Subcutaneous abdominal adipose tissue (tissue), 5 donors: ENCODE measurements around the gene IL36A.

Source experiments
- H3K27ac ChIP-seq: one replicate; pipeline ENCODE4 v1.7.0; 2013; ENCODE audit warnings: low read depth, mild to moderate bottlenecking, inconsistent platforms, low read length, moderate library complexity
- H3K27me3 ChIP-seq, 5 donors: one replicate each; pipeline ENCODE4 v1.7.0; 2013; ENCODE audit warnings: low read length in 5 of 5, inconsistent platforms in 1 of 5; ENCODE audit not compliant: control insufficient read depth in 5 of 5, insufficient read depth in 4 of 5
- H3K36me3 ChIP-seq, 5 donors: one replicate each; pipeline ENCODE4 v1.7.0; 2013; ENCODE audit warnings: low read length in 5 of 5; ENCODE audit not compliant: control insufficient read depth in 5 of 5, insufficient read depth in 5 of 5
- H3K4me1 ChIP-seq, 5 donors: one replicate each; pipeline ENCODE4 v1.7.0; 2013; ENCODE audit warnings: low read length in 5 of 5, mild to moderate bottlenecking in 3 of 5, moderate library complexity in 1 of 5; ENCODE audit not compliant: control insufficient read depth in 5 of 5, insufficient read depth in 5 of 5
- H3K4me3 ChIP-seq, 5 donors: one replicate each; pipeline ENCODE4 v1.7.0; 2013; ENCODE audit warnings: low read length in 5 of 5, low read depth in 1 of 5
- H3K9ac ChIP-seq, 5 donors: one replicate each; pipeline ENCODE4 v1.7.0; 2013; ENCODE audit warnings: low read length in 5 of 5, mild to moderate bottlenecking in 4 of 5, moderate library complexity in 3 of 5
- H3K9me3 ChIP-seq, 5 donors: one replicate each; pipeline ENCODE4 v1.7.0; 2013; ENCODE audit warnings: low read length in 5 of 5; ENCODE audit not compliant: control insufficient read depth in 5 of 5
- donor health status: healthy.
- donor health status: healthy.
- donor health status: healthy.
- donor health status: healthy.
- donor health status: healthy.

The IL36A gene

GRCh38 chr2:113015655-113016054 lies 10.4 kb downstream of the IL36A start:
- no peak overlapping the region for H3K9ac ChIP-seq
- H3K27me3 ChIP-seq, result peaks cover 0 to 4% (median 0%) of the 10 kb centered on the region in 5 donors
- no peaks in the 10 kb centered on the region for H3K4me1 ChIP-seq
- no peaks in the 10 kb centered on the region for H3K9me3 ChIP-seq
- no peak overlapping the region for H3K27ac ChIP-seq
- H3K36me3 ChIP-seq, result no peaks in the 10 kb centered on the region
- no peak overlapping the region for H3K4me3 ChIP-seq

GRCh38 chr2:113018509-113018908 lies 13.2 kb downstream of the IL36A start:
- no peaks in the 10 kb centered on the region for H3K9me3 ChIP-seq
- H3K27ac ChIP-seq, result no peak overlapping the region
- H3K4me1 ChIP-seq, result no peaks in the 10 kb centered on the region
- H3K9ac ChIP-seq, result no peak overlapping the region
- H3K27me3 ChIP-seq, result peaks cover 0 to 4% (median 0%) of the 10 kb centered on the region in 5 donors
- H3K36me3 ChIP-seq, result no peaks in the 10 kb centered on the region
- no peak overlapping the region for H3K4me3 ChIP-seq

- Histone ChIP-seq H3K4me3 (no peak overlapping the region), H3K36me3 (no peaks in the 10 kb centered on the region), H3K27ac (no peak overlapping the region), H3K9me3 (no peaks in the 10 kb centered on the region), H3K4me1 (no peaks in the 10 kb centered on the region), H3K27me3 (peaks cover 0 to 4% (median 0%) of the 10 kb centered on the region in 5 donors), H3K9ac (no peak overlapping the region)
Observed at GRCh38 chr2:113021312-113021711, 16.1 kb downstream of the IL36A start.

- Histone ChIP-seq H3K27me3 (peaks cover 0 to 4% (median 0%) of the 10 kb centered on the region in 5 donors), H3K9me3 (no peaks in the 10 kb centered on the region), H3K4me3 (no peak overlapping the region), H3K9ac (no peak overlapping the region), H3K36me3 (no peaks in the 10 kb centered on the region), H3K4me1 (no peaks in the 10 kb centered on the region), H3K27ac (no peak overlapping the region)
Observed at GRCh38 chr2:113024764-113025163, 19.5 kb downstream of the IL36A start.

GRCh38 chr2:113025737-113026136 lies 20.5 kb downstream of the IL36A start:
- Histone ChIP-seq H3K36me3 (no peaks in the 10 kb centered on the region), H3K27me3 (peaks cover 0 to 4% (median 0%) of the 10 kb centered on the region in 5 donors), H3K27ac (no peak overlapping the region), H3K9me3 (no peaks in the 10 kb centered on the region), H3K4me1 (no peaks in the 10 kb centered on the region), H3K4me3 (no peak overlapping the region), H3K9ac (no peak overlapping the region)

GRCh38 chr2:113027691-113028090 lies 22.4 kb downstream of the IL36A start:
- H3K9me3 ChIP-seq, result no peaks in the 10 kb centered on the region
- H3K4me1 ChIP-seq, result no peaks in the 10 kb centered on the region
- no peak overlapping the region for H3K27ac ChIP-seq
- peaks cover 0 to 4% (median 0%) of the 10 kb centered on the region in 5 donors for H3K27me3 ChIP-seq
- H3K9ac ChIP-seq, result no peak overlapping the region
- no peak overlapping the region for H3K4me3 ChIP-seq
- H3K36me3 ChIP-seq, result no peaks in the 10 kb centered on the region

- H3K27ac ChIP-seq, result no peak overlapping the region
- H3K9ac ChIP-seq, result no peak overlapping the region
- no peak overlapping the region for H3K4me3 ChIP-seq
- H3K36me3 ChIP-seq, result no peaks in the 10 kb centered on the region
- H3K27me3 ChIP-seq, result peaks cover 0 to 4% (median 0%) of the 10 kb centered on the region in 5 donors
- no peaks in the 10 kb centered on the region for H3K4me1 ChIP-seq
- no peaks in the 10 kb centered on the region for H3K9me3 ChIP-seq
Observed at GRCh38 chr2:113028112-113028511, 22.9 kb downstream of the IL36A start.

- H3K4me3 ChIP-seq, result no peak overlapping the region
- H3K27ac ChIP-seq, result no peak overlapping the region
- no peak overlapping the region for H3K9ac ChIP-seq
- no peaks in the 10 kb centered on the region for H3K36me3 ChIP-seq
- H3K9me3 ChIP-seq, result no peaks in the 10 kb centered on the region
- H3K27me3 ChIP-seq, result peaks cover 0 to 4% (median 2%) of the 10 kb centered on the region in 5 donors
- H3K4me1 ChIP-seq, result no peaks in the 10 kb centered on the region
Observed at GRCh38 chr2:113032737-113033136, 27.5 kb downstream of the IL36A start.

GRCh38 chr2:113034016-113034415 lies 28.8 kb downstream of the IL36A start:
- H3K27ac ChIP-seq, result no peak overlapping the region
- no peaks in the 10 kb centered on the region for H3K36me3 ChIP-seq
- peaks cover 0 to 4% (median 2%) of the 10 kb centered on the region in 5 donors for H3K27me3 ChIP-seq
- no peak overlapping the region for H3K4me3 ChIP-seq
- H3K4me1 ChIP-seq, result no peaks in the 10 kb centered on the region
- no peak overlapping the region for H3K9ac ChIP-seq
- no peaks in the 10 kb centered on the region for H3K9me3 ChIP-seq

- Histone ChIP-seq H3K27me3 (peaks cover 0 to 4% (median 2%) of the 10 kb centered on the region in 5 donors), H3K4me1 (no peaks in the 10 kb centered on the region), H3K4me3 (no peak overlapping the region), H3K27ac (no peak overlapping the region), H3K36me3 (no peaks in the 10 kb centered on the region), H3K9me3 (no peaks in the 10 kb centered on the region), H3K9ac (no peak overlapping the region)
Observed at GRCh38 chr2:113036763-113037162, 31.5 kb downstream of the IL36A start.

- Histone ChIP-seq H3K4me3 (no peak overlapping the region), H3K9me3 (peaks cover 0 to 4% (median 0%) of the 10 kb centered on the region in 5 donors), H3K9ac (no peak overlapping the region), H3K36me3 (no peaks in the 10 kb centered on the region), H3K27me3 (peaks cover 0 to 4% (median 2%) of the 10 kb centered on the region in 5 donors), H3K4me1 (no peaks in the 10 kb centered on the region), H3K27ac (no peak overlapping the region)
Observed at GRCh38 chr2:113038291-113038690, 33.0 kb downstream of the IL36A start.
